Peyer's patch (tissue), 4 donors: ENCODE results near the gene EPHA8.

ENCODE experiments used
- POLR2A ChIP-seq, 2 donors: fragments of 450-650 bp; IDR thresholded peaks; one replicate each; pipeline ENCODE4 v1.5.1; 2017; ENCODE audit warnings: antibody characterized with exemption in 2 of 2, mild to moderate bottlenecking in 2 of 2, moderate library complexity in 2 of 2
- TF ChIP-seq, protein P1 (sequence below), 6 experiments: fragments of 450-650 bp in 4 of 6; fragments of 200-600 bp in 2 of 6; sonication (generic) in 1 of 6; IDR thresholded peaks; one replicate each; pipeline ENCODE4 v1.5.1; 2017 to 2019; ENCODE audit warnings: antibody characterized with exemption in 6 of 6, mild to moderate bottlenecking in 3 of 6, moderate library complexity in 1 of 6

DNA sequence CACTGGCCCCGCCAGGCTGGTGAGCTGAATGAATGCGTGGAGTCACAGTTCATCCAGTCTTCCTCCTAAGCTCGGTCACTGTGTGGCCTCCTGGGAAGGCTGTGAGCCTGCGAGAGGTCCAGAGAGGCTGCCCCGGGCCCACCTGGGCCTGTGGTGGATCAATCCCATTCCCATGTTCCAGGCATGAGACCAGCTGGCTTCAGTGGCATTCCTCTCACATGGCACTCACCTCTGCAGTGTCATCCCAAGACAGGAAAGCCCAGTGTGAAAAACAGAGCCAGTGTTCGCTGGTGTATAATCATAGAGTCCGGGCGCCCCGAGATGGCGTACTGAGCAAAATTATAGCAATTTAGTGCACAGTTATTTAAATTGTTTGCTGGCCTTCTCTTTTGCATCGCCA is 37.6 kb upstream of the EPHA8 start:
- TF ChIP-seq POLR2A (IDR thresholded peaks at IDR 0.05), result no peak
- TF ChIP-seq, protein P1, sequence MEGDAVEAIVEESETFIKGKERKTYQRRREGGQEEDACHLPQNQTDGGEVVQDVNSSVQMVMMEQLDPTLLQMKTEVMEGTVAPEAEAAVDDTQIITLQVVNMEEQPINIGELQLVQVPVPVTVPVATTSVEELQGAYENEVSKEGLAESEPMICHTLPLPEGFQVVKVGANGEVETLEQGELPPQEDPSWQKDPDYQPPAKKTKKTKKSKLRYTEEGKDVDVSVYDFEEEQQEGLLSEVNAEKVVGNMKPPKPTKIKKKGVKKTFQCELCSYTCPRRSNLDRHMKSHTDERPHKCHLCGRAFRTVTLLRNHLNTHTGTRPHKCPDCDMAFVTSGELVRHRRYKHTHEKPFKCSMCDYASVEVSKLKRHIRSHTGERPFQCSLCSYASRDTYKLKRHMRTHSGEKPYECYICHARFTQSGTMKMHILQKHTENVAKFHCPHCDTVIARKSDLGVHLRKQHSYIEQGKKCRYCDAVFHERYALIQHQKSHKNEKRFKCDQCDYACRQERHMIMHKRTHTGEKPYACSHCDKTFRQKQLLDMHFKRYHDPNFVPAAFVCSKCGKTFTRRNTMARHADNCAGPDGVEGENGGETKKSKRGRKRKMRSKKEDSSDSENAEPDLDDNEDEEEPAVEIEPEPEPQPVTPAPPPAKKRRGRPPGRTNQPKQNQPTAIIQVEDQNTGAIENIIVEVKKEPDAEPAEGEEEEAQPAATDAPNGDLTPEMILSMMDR (IDR thresholded peaks at IDR 0.05), result no peak
